WTC11 (cell line): ENCODE data around the gene DNAAF3. TPM values are rescaled to one million over a fixed set of nuclear protein-coding genes. Genes with fewer than 3 reads are reported as not detected.

Experiments
- ATAC-seq: fragments of 200-7000 bp; cut with Tn5 transposase; 2 replicates; pipeline ENCODE4 v1.10.0; 2021; ENCODE audit warnings: mild to moderate bottlenecking, moderate library complexity
- CTCF ChIA-PET: fragments of 300-600 bp; sonication (Branson Sonifier 250); formaldehyde crosslinking; loops from one replicate; lab custom pipeline; 2021; ENCODE audit warnings: antibody characterized with exemption; lab: Charles Lee
- POLR2A ChIA-PET: fragments of 350-600 bp; sonication (Branson Sonifier 250); formaldehyde crosslinking; loops from one replicate; lab custom pipeline; 2021; ENCODE audit warnings: antibody characterized with exemption; lab: Charles Lee
- DNase-seq: peaks from one replicate; pipeline ENCODE4 v3.0.0; 2021; ENCODE audit warnings: low spot score
- H3K27ac Mint-ChIP-seq: 2 replicates; pipeline ENCODE4 v1.8.0; 2021; ENCODE audit warnings: mixed read lengths
- H3K27me3 Mint-ChIP-seq: 2 replicates; pipeline ENCODE4 v1.8.0; 2021; ENCODE audit warnings: low read depth, mild to moderate bottlenecking, moderate library complexity, mixed read lengths
- H3K36me3 Mint-ChIP-seq: 2 replicates; pipeline ENCODE4 v1.8.0; 2021; ENCODE audit warnings: mixed read lengths
- H3K4me1 Mint-ChIP-seq: 2 replicates; pipeline ENCODE4 v1.8.0; 2022; ENCODE audit warnings: mixed read lengths
- H3K4me3 Mint-ChIP-seq: 2 replicates; pipeline ENCODE4 v1.8.0; 2021; ENCODE audit warnings: mild to moderate bottlenecking, moderate library complexity, mixed read lengths
- H3K9me3 Mint-ChIP-seq: 2 replicates; pipeline ENCODE4 v1.8.0; 2021; ENCODE audit warnings: mixed read lengths
- CDX4 ChIP-seq: fragments of 250-450 bp; sonication (Bioruptor Pico); IDR thresholded peaks from 2 replicates; pipeline ENCODE4 v1.9.0; 2021; ENCODE audit warnings: moderate library complexity, mild to moderate bottlenecking, inconsistent platforms, borderline replicate concordance
- E2F1 ChIP-seq: sonication (generic); formaldehyde crosslinking; IDR thresholded peaks from 2 replicates; pipeline ENCODE4 v1.8.0; 2022; ENCODE audit warnings: mild to moderate bottlenecking, missing genetic modification reagents
- E2F4 ChIP-seq: sonication (generic); formaldehyde crosslinking; IDR thresholded peaks from 2 replicates; pipeline ENCODE4 v1.8.1; 2022; ENCODE audit warnings: low read depth, mild to moderate bottlenecking, moderate library complexity, missing genetic modification reagents, borderline replicate concordance
- E2F5 ChIP-seq: sonication (generic); formaldehyde crosslinking; IDR thresholded peaks from 2 replicates; pipeline ENCODE4 v1.8.1; 2022; ENCODE audit warnings: mild to moderate bottlenecking, moderate library complexity, missing genetic modification reagents
- ELF4 ChIP-seq: sonication (generic); formaldehyde crosslinking; IDR thresholded peaks from 2 replicates; pipeline ENCODE4 v1.8.1; 2022; ENCODE audit warnings: low read depth, mild to moderate bottlenecking, moderate library complexity, missing genetic modification reagents
- EMX1 ChIP-seq: fragments of 250-450 bp; sonication (Bioruptor Pico); IDR thresholded peaks from 2 replicates; pipeline ENCODE4 v1.8.0; 2021; ENCODE audit warnings: mild to moderate bottlenecking
- ESRRA ChIP-seq: sonication (generic); formaldehyde crosslinking; IDR thresholded peaks from 2 replicates; pipeline ENCODE4 v1.8.1; 2022; ENCODE audit warnings: mild to moderate bottlenecking, missing genetic modification reagents, borderline replicate concordance
- FOXP4 ChIP-seq: sonication (generic); formaldehyde crosslinking; IDR thresholded peaks from 2 replicates; pipeline ENCODE4 v1.8.0; 2022; ENCODE audit warnings: mild to moderate bottlenecking, missing genetic modification reagents
- JUN ChIP-seq: sonication (generic); formaldehyde crosslinking; IDR thresholded peaks from 2 replicates; pipeline ENCODE4 v1.8.0; 2023; ENCODE audit warnings: mild to moderate bottlenecking, missing genetic modification reagents
- MLX ChIP-seq: sonication (generic); formaldehyde crosslinking; IDR thresholded peaks from 2 replicates; pipeline ENCODE4 v1.8.1; 2023; ENCODE audit warnings: mild to moderate bottlenecking, missing genetic modification reagents, moderate library complexity
- RELA ChIP-seq: sonication (generic); formaldehyde crosslinking; IDR thresholded peaks from 2 replicates; pipeline ENCODE4 v1.8.1; 2022; ENCODE audit warnings: missing genetic modification reagents, mild to moderate bottlenecking, borderline replicate concordance
- SMAD3 ChIP-seq: sonication (generic); formaldehyde crosslinking; IDR thresholded peaks from 2 replicates; pipeline ENCODE4 v1.8.0; 2022; ENCODE audit warnings: missing genetic modification reagents, mild to moderate bottlenecking, borderline replicate concordance
- TEAD4 ChIP-seq: sonication (generic); formaldehyde crosslinking; IDR thresholded peaks from 2 replicates; pipeline ENCODE4 v1.8.0; 2022; ENCODE audit warnings: mild to moderate bottlenecking, missing genetic modification reagents
- USF1 ChIP-seq: sonication (generic); formaldehyde crosslinking; IDR thresholded peaks from 2 replicates; pipeline ENCODE4 v1.8.0; 2022; ENCODE audit warnings: mild to moderate bottlenecking, missing genetic modification reagents
- ZMAT4 ChIP-seq: fragments of 250-450 bp; sonication (Bioruptor Pico); IDR thresholded peaks from 2 replicates; pipeline ENCODE4 v1.9.0; 2021; ENCODE audit warnings: mild to moderate bottlenecking
- ZNF121 ChIP-seq: sonication (generic); formaldehyde crosslinking; IDR thresholded peaks from 2 replicates; pipeline ENCODE4 v1.8.0; 2023; ENCODE audit warnings: missing genetic modification reagents
- total RNA-seq: library from RNA; stranded (reverse); gene quantifications from 3 replicates; pipeline ENCODE4 v1.2.3, GENCODE V29; 2021

The DNAAF3 gene
- total RNA-seq, 1 experiment from 2014 or later = 4.0 TPM

GRCh38 chr19:55141696-55142095, 24.7 kb downstream of the DNAAF3 start (continued):
- TF ChIP-seq USF1 = no peak
- TF ChIP-seq EMX1 (CRISPR knock-in tag) = no peak
- no peak for TF ChIP-seq ZMAT4 (CRISPR knock-in tag)
- TF ChIP-seq, all 79 proteins: peak for 0

- no peak for DNase-seq
- H3K9me3 Mint-ChIP-seq = no peaks in the 10 kb centered on the region
- ChIA-PET POLR2A (no interaction called here), CTCF (interaction anchor here (4.5 kb wide), 1 partner anchor 8 kb away, joined by 29 read pairs; no protein-coding TSS in a partner anchor)
- TF ChIP-seq E2F1 (CRISPR knock-in tag) (no peak), MLX (CRISPR knock-in tag) (no peak), FOXP4 (CRISPR knock-in tag) (no peak), E2F5 (CRISPR knock-in tag) (no peak), CDX4 (CRISPR knock-in tag) (no peak), JUN (no peak), TEAD4 (CRISPR knock-in tag) (no peak), RELA (CRISPR knock-in tag) (no peak), ZNF121 (CRISPR knock-in tag) (no peak)
- peaks cover 31% of the 10 kb centered on the region for H3K4me1 Mint-ChIP-seq
- no peak overlapping the region for H3K27ac Mint-ChIP-seq
- H3K36me3 Mint-ChIP-seq = peaks cover 7% of the 10 kb centered on the region
- ATAC-seq = no peak
- H3K4me3 Mint-ChIP-seq = no peak overlapping the region
- peaks cover 6% of the 10 kb centered on the region for H3K27me3 Mint-ChIP-seq
Observed at GRCh38 chr19:55137915-55138314, 28.5 kb downstream of the DNAAF3 start.

GRCh38 chr19:55136399-55137102, 29.9 kb downstream of the DNAAF3 start:
- DNase-seq (no peak), ATAC-seq (no peak)
- H3K36me3 Mint-ChIP-seq = peaks cover 7% of the 10 kb centered on the region
- POLR2A ChIA-PET = interaction anchor here (1.8 kb wide), 1 partner anchor 10 kb away, joined by 5 read pairs; no protein-coding TSS in a partner anchor
- H3K4me1 Mint-ChIP-seq = peaks cover 32% of the 10 kb centered on the region
- peaks cover 6% of the 10 kb centered on the region for H3K27me3 Mint-ChIP-seq
- H3K9me3 Mint-ChIP-seq = no peaks in the 10 kb centered on the region
- H3K4me3 Mint-ChIP-seq = no peak overlapping the region
- CTCF ChIA-PET = interaction anchor here (1.0 to 4.5 kb wide), 4 partner anchors 10 to 40 kb away, joined by 3 to 29 read pairs (median 8); partner anchors contain the start of gene DNAAF3
- H3K27ac Mint-ChIP-seq = no peak overlapping the region
- TF ChIP-seq SMAD3 (CRISPR knock-in tag) = no peak
- no peak for TF ChIP-seq E2F4 (CRISPR knock-in tag)
- no peak for TF ChIP-seq RELA (CRISPR knock-in tag)
- TF ChIP-seq ESRRA (CRISPR knock-in tag) = no peak
- no peak for TF ChIP-seq ELF4
